ENCODE results near the gene KCNT1. TPM values are rescaled to one million over a fixed set of nuclear protein-coding genes. Genes with fewer than 3 reads are reported as not detected.

KCNT1 gene
- total RNA-seq, 2 experiments from 2014 or later: not detected

DNA sequence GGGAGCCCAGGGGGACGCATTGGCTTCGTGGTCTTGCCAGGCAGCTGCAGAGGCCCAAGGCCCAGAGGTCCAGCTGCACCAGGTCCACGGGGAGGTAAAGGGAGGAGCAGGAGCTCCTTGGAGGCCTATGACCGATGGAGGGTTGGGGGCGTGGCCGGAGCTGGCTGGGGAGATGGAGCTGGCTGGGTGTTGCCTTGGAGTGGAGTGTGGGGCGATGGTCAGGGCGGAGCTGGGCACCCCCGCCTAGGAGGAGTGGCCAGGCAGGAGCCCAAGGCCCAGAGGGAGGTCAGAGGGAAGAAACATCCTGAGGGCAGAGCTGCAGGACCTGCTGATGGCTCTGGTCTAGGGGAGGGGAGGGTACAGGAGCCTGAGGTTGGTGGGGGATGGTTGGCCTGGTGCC, 44.6 kb downstream of the KCNT1 start:
- no peak overlapping the region for H3K4me3 Mint-ChIP-seq
- no peaks in the 10 kb centered on the region for H3K36me3 Mint-ChIP-seq (ENCODE audit: low read depth)
- ATAC-seq (no peak), DNase-seq (no peak)
- no peak overlapping the region for H3K27ac Mint-ChIP-seq
- H3K4me1 Mint-ChIP-seq (ENCODE audit: low read depth): no peaks in the 10 kb centered on the region
- ChIA-PET POLR2A (no interaction called here), CTCF (no interaction called here)
- intact Hi-C loops (cut with micrococcal nuclease): no loop called here
- no peak for TF ChIP-seq CTCF (IDR thresholded peaks at IDR 0.05)
- no peaks in the 10 kb centered on the region for H3K9me3 Mint-ChIP-seq
- H3K27me3 Mint-ChIP-seq: no peaks in the 10 kb centered on the region

DNA sequence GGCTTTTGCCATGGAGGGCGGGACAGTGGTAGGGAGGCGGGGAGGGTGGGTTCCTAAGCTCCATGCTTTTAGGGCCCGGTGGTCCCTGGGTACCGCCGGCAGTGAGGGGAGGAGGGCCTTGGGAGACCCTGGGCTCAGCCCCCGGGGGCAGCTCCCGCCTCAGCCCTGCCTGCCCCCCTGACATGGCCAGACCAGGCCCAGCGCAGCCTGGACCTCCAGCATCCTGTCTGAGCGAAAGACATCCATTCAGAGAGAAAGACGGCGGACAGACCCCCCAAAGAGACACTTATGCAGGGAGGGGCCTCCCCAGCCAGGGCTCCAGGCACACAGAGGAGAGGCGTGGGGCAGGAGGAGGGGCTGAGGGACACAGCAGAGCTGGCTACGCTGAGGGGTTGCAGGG, 45.3 kb downstream of the KCNT1 start:
- no peaks in the 10 kb centered on the region for H3K36me3 Mint-ChIP-seq (ENCODE audit: low read depth)
- no peak for TF ChIP-seq CTCF (IDR thresholded peaks at IDR 0.05)
- H3K4me1 Mint-ChIP-seq (ENCODE audit: low read depth): no peaks in the 10 kb centered on the region
- DNase-seq (no peak), ATAC-seq (no peak)
- no peak overlapping the region for H3K27ac Mint-ChIP-seq
- intact Hi-C loops (cut with micrococcal nuclease): no loop called here
- H3K9me3 Mint-ChIP-seq: no peaks in the 10 kb centered on the region
- POLR2A ChIA-PET: no interaction called here
- no peak overlapping the region for H3K4me3 Mint-ChIP-seq
- CTCF ChIA-PET: no interaction called here
- H3K27me3 Mint-ChIP-seq: no peaks in the 10 kb centered on the region

GRCh38 chr9:135748676-135749075, 46.7 kb downstream of the KCNT1 start:
- no peak for ATAC-seq
- Mint-ChIP-seq H3K4me1 (ENCODE audit: low read depth) (no peaks in the 10 kb centered on the region), H3K9me3 (no peaks in the 10 kb centered on the region), H3K27me3 (no peaks in the 10 kb centered on the region), H3K4me3 (no peak overlapping the region), H3K36me3 (ENCODE audit: low read depth) (no peaks in the 10 kb centered on the region), H3K27ac (no peak overlapping the region)
- ChIA-PET POLR2A (no interaction called here), CTCF (no interaction called here)
- intact Hi-C loops (cut with micrococcal nuclease): no loop called here
- DNase-seq: no peak
- no peak for TF ChIP-seq CTCF (IDR thresholded peaks at IDR 0.05)

GRCh38 chr9:135749171-135750045, 47.4 kb downstream of the KCNT1 start:
- intact Hi-C loops (cut with micrococcal nuclease): no loop called here
- no peaks in the 10 kb centered on the region for H3K4me1 Mint-ChIP-seq (ENCODE audit: low read depth)
- CTCF ChIA-PET: no interaction called here
- POLR2A ChIA-PET: no interaction called here
- TF ChIP-seq CTCF (IDR thresholded peaks at IDR 0.05): no peak
- H3K36me3 Mint-ChIP-seq (ENCODE audit: low read depth): no peaks in the 10 kb centered on the region
- H3K27me3 Mint-ChIP-seq: no peaks in the 10 kb centered on the region
- no peaks in the 10 kb centered on the region for H3K9me3 Mint-ChIP-seq
- H3K27ac Mint-ChIP-seq: no peak overlapping the region
- no peak overlapping the region for H3K4me3 Mint-ChIP-seq
- ATAC-seq (no peak), DNase-seq (no peak)

DNA sequence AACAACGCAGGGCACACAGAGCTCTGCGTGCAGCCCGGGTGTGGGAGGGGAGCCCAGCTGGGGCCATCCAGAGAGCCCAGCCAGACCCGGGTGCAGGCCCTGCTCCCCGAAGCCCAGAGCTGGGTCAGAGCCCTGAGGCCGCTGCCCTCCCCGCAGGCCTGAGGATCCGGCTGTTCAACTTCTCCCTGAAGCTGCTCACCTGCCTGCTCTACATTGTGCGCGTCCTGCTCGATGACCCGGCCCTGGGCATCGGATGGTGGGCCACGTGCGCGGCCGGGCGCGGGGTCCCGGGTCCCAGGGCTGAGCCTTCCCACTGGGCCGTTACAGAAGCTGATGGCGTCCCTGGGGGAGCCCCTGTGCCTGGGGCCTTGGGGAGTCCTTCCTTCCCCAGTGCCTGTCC, 48.8 kb downstream of the KCNT1 start:
- no peaks in the 10 kb centered on the region for H3K4me1 Mint-ChIP-seq (ENCODE audit: low read depth)
- DNase-seq: no peak
- no peaks in the 10 kb centered on the region for H3K27me3 Mint-ChIP-seq
- intact Hi-C loops (cut with micrococcal nuclease): no loop called here
- H3K36me3 Mint-ChIP-seq (ENCODE audit: low read depth): no peaks in the 10 kb centered on the region
- ATAC-seq: no peak
- no peak overlapping the region for H3K4me3 Mint-ChIP-seq
- TF ChIP-seq CTCF (IDR thresholded peaks at IDR 0.05): no peak
- ChIA-PET CTCF (no interaction called here), POLR2A (no interaction called here)
- no peaks in the 10 kb centered on the region for H3K9me3 Mint-ChIP-seq
- H3K27ac Mint-ChIP-seq: no peak overlapping the region
